Astrocyte (in vitro differentiated cells and primary cell): ENCODE results near the gene KIAA1328. TPM values are rescaled to one million over a fixed set of nuclear protein-coding genes. Genes with fewer than 3 reads are reported as not detected.

ENCODE experiments used
- DNase-seq: peaks from one replicate; pipeline ENCODE4 v3.0.0-alpha.2; 2010; ENCODE audit warnings: low read depth
- FAIRE-seq: peaks from 2 replicates; lab custom pipeline; 2011; peaks lifted over from hg19 to GRCh38; lab: Jason Lieb, UNC
- H2AFZ ChIP-seq: 2 replicates; pipeline ENCODE4 v1.6.0; 2012; ENCODE audit warnings: low read depth, low read length, inconsistent platforms
- H3K27ac ChIP-seq: 2 replicates; pipeline ENCODE4 v1.5.1; 2011; ENCODE audit warnings: low read depth, low read length, inconsistent platforms
- H3K27me3 ChIP-seq: 2 replicates; pipeline ENCODE4 v1.6.0; 2011; ENCODE audit warnings: low read length, inconsistent platforms; ENCODE audit not compliant: insufficient read depth
- H3K36me3 ChIP-seq: 2 replicates; pipeline ENCODE4 v1.5.1; 2011; ENCODE audit warnings: low read length, inconsistent platforms; ENCODE audit not compliant: insufficient read depth
- H3K4me1 ChIP-seq: 2 replicates; pipeline ENCODE4 v1.5.1; 2011; ENCODE audit warnings: low read length, inconsistent platforms; ENCODE audit not compliant: insufficient read depth
- H3K4me2 ChIP-seq: 2 replicates; pipeline ENCODE4 v1.6.0; 2012; ENCODE audit warnings: low read length, inconsistent platforms
- H3K4me3 ChIP-seq: 2 replicates; pipeline ENCODE4 v1.5.1; 2011; ENCODE audit warnings: low read depth, mild to moderate bottlenecking, low read length, inconsistent platforms; ENCODE audit not compliant: insufficient read depth
- H3K79me2 ChIP-seq: 2 replicates; pipeline ENCODE4 v1.6.0; 2012; ENCODE audit warnings: mild to moderate bottlenecking, low read length, inconsistent platforms; ENCODE audit not compliant: insufficient read depth
- H3K9ac ChIP-seq: 2 replicates; pipeline ENCODE4 v1.6.0; 2012; ENCODE audit warnings: mild to moderate bottlenecking, low read length, inconsistent platforms
- H3K9me3 ChIP-seq: 2 replicates; pipeline ENCODE4 v1.5.1; 2012; ENCODE audit warnings: low read depth, mild to moderate bottlenecking, low read length, inconsistent platforms; ENCODE audit not compliant: insufficient read depth
- H4K20me1 ChIP-seq: 2 replicates; pipeline ENCODE4 v1.6.0; 2012; ENCODE audit warnings: low read length, inconsistent platforms; ENCODE audit not compliant: insufficient read depth
- H3K27ac Mint-ChIP-seq: one replicate; pipeline ENCODE4 v1.8.0; 2021; ENCODE audit warnings: mild to moderate bottlenecking, mixed read lengths; ENCODE audit not compliant: unreplicated experiment
- H3K27me3 Mint-ChIP-seq: one replicate; pipeline ENCODE4 v1.8.0; 2021; ENCODE audit warnings: low read depth, mixed read lengths; ENCODE audit not compliant: unreplicated experiment
- H3K36me3 Mint-ChIP-seq: one replicate; pipeline ENCODE4 v1.8.0; 2021; ENCODE audit warnings: low read depth, mixed read lengths; ENCODE audit not compliant: unreplicated experiment
- H3K4me1 Mint-ChIP-seq: one replicate; pipeline ENCODE4 v1.8.0; 2021; ENCODE audit warnings: low read depth, mixed read lengths; ENCODE audit not compliant: unreplicated experiment
- H3K4me3 Mint-ChIP-seq: one replicate; pipeline ENCODE4 v1.8.0; 2021; ENCODE audit warnings: mild to moderate bottlenecking, moderate library complexity, mixed read lengths; ENCODE audit not compliant: unreplicated experiment
- H3K9me3 Mint-ChIP-seq: one replicate; pipeline ENCODE4 v1.8.0; 2021; ENCODE audit warnings: mild to moderate bottlenecking, mixed read lengths; ENCODE audit not compliant: unreplicated experiment
- CTCF ChIP-seq: IDR thresholded peaks from 2 replicates; pipeline ENCODE4 v1.5.1; 2011; ENCODE audit warnings: low read depth, mild to moderate bottlenecking, inconsistent platforms, low read length, moderate library complexity; ENCODE audit not compliant: insufficient read depth
- EZH2 ChIP-seq: IDR thresholded peaks from 2 replicates; pipeline ENCODE4 v1.6.1; 2012; ENCODE audit warnings: mild to moderate bottlenecking, low read length, inconsistent platforms; ENCODE audit not compliant: insufficient read depth
- total RNA-seq: library from RNA; stranded (reverse); gene quantifications from 2 replicates; pipeline ENCODE4 v1.2.1, GENCODE V29; 2021

Gene KIAA1328
- total RNA-seq, 1 donor from 2014 or later: 3.7 TPM

GRCh38 chr18:36811955-36812354 is 17.0 kb upstream of the KIAA1328 start:
- no peak overlapping the region for H3K9ac ChIP-seq
- Mint-ChIP-seq H3K36me3 (peaks cover 18% of the 10 kb centered on the region), H3K9me3 (no peaks in the 10 kb centered on the region)

GRCh38 chr18:36812678-36813077 is 16.2 kb upstream of the KIAA1328 start:
- H3K36me3 Mint-ChIP-seq: peaks cover 17% of the 10 kb centered on the region
- Histone ChIP-seq H3K9ac (no peak overlapping the region), H3K27me3 (no peaks in the 10 kb centered on the region), H2AFZ (no peak overlapping the region), H3K36me3 (peaks cover 4% of the 10 kb centered on the region), H3K27ac (no peak overlapping the region), H4K20me1 (peaks cover 10% of the 10 kb centered on the region), H3K79me2 (no peaks in the 10 kb centered on the region), H3K4me2 (no peak overlapping the region), H3K4me1 (peaks cover 9% of the 10 kb centered on the region), H3K4me3 (no peak overlapping the region), H3K9me3 (no peaks in the 10 kb centered on the region)
- TF ChIP-seq CTCF (no peak), EZH2 (no peak)
- H3K4me1 Mint-ChIP-seq: peaks cover 10% of the 10 kb centered on the region
- H3K4me3 Mint-ChIP-seq: no peak overlapping the region
- H3K9me3 Mint-ChIP-seq: no peaks in the 10 kb centered on the region
- FAIRE-seq: no peak
- H3K27me3 Mint-ChIP-seq: no peaks in the 10 kb centered on the region
- DNase-seq: no peak
- no peak overlapping the region for H3K27ac Mint-ChIP-seq

More at GRCh38 chr18:36811955-36812354, 17.0 kb upstream of the KIAA1328 start:
- no peak overlapping the region for H2AFZ ChIP-seq
- H3K79me2 ChIP-seq: no peaks in the 10 kb centered on the region
- no peak overlapping the region for H3K4me3 ChIP-seq
- Mint-ChIP-seq H3K4me3 (no peak overlapping the region), H3K27me3 (no peaks in the 10 kb centered on the region), H3K27ac (no peak overlapping the region), H3K4me1 (peaks cover 10% of the 10 kb centered on the region)
- peaks cover 8% of the 10 kb centered on the region for H3K36me3 ChIP-seq
- H3K27me3 ChIP-seq: no peaks in the 10 kb centered on the region
- no peak for TF ChIP-seq CTCF
- TF ChIP-seq EZH2: no peak
- H3K9me3 ChIP-seq: no peaks in the 10 kb centered on the region
- DNase-seq (no peak), FAIRE-seq (no peak)
- H4K20me1 ChIP-seq: peaks cover 10% of the 10 kb centered on the region
- no peak overlapping the region for H3K4me2 ChIP-seq
- peaks cover 9% of the 10 kb centered on the region for H3K4me1 ChIP-seq
- H3K27ac ChIP-seq: no peak overlapping the region

GRCh38 chr18:36813101-36813775 is 15.7 kb upstream of the KIAA1328 start:
- no peak for TF ChIP-seq CTCF
- TF ChIP-seq EZH2: no peak
- Histone ChIP-seq H4K20me1 (peaks cover 7% of the 10 kb centered on the region), H3K9me3 (no peaks in the 10 kb centered on the region), H2AFZ (no peak overlapping the region), H3K9ac (no peak overlapping the region), H3K4me1 (peaks cover 9% of the 10 kb centered on the region), H3K4me3 (no peak overlapping the region), H3K27ac (no peak overlapping the region), H3K27me3 (no peaks in the 10 kb centered on the region), H3K4me2 (no peak overlapping the region), H3K79me2 (no peaks in the 10 kb centered on the region), H3K36me3 (no peaks in the 10 kb centered on the region)
- Mint-ChIP-seq H3K9me3 (no peaks in the 10 kb centered on the region), H3K4me1 (peaks cover 10% of the 10 kb centered on the region), H3K27ac (no peak overlapping the region), H3K27me3 (no peaks in the 10 kb centered on the region), H3K36me3 (peaks cover 17% of the 10 kb centered on the region), H3K4me3 (no peak overlapping the region)
- DNase-seq: no peak
- FAIRE-seq: no peak
